T-helper 22 cell (primary cell): Measurements from ENCODE around the gene FICD.
"Not testable (repeated sequence)": the region's sequence is repeated elsewhere in the genome, so short reads cannot be mapped to it uniquely, and the experiment has no call there.

Experiments used
- DNase-seq: peaks from one replicate; pipeline ENCODE4 v3.0.0-alpha.2; 2020; ENCODE audit warnings: low read depth

FICD gene

DNA sequence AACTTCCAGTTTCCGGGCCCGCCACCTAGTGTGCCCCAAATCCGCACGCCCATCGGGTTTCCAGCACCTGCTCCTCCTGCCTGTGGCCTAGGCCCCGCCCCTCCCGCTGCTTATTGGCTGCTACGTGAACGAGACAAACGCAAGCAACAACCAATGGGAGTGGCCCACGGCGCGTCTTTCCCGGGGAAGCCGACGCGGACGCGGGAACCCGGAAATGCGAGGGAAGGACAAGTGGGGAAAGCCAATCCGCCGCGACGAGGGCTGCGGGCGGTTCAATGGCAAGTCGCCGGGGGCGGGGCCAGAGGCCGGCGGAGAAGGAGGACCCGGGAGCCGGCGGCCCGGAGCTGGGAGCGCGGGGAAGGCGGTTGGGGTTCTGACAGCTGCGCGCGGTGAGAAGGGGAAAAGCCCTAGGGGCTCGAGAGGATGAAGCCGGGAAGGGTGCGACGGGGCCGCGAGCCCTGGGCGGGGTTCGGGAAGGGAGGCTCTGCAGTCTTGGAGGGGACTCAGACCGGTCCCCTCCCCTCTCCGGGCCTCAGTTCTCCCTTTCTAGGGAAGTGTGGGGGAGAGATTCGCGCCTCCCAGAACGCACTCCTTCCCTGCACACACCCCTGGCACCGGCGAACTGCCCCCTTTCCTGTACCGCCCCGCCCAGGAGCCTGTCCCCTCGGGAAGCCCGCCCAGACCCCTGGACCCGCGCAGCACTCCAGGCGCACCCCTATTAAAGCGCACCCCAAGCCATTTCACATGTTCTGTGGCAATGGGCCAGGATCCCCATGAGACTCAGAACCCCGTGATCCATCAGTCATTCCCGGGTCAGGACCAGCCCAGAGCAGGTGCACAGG lies at the start of gene FICD:
Gene FICD, plus strand, starts transcription at position 305 of the 842 bp plus-strand sequence. CDS start 1,696 bp downstream, outside the sequence.
- DNase-seq = peak; percentile 99

DNA sequence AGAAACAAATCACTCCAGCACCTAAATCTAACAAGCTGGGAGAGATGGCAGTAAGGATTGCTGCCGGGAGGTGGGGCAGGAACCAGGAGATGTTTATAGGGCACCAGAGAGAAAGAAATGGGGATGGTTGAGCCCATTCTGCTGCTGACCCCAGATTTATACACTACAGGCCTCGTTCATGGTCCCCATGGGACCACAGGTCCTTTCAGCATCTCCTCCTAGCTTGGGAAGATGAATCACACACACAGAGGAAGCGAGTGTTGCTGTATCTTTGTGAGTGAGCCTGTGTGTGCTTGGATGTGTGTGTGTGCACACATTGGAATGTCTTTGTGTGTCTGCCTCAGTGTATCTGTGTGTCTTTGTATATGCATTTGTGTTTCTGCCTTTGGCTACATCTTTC lies 49.7 kb upstream of the FICD start:
- no peak for DNase-seq

DNA sequence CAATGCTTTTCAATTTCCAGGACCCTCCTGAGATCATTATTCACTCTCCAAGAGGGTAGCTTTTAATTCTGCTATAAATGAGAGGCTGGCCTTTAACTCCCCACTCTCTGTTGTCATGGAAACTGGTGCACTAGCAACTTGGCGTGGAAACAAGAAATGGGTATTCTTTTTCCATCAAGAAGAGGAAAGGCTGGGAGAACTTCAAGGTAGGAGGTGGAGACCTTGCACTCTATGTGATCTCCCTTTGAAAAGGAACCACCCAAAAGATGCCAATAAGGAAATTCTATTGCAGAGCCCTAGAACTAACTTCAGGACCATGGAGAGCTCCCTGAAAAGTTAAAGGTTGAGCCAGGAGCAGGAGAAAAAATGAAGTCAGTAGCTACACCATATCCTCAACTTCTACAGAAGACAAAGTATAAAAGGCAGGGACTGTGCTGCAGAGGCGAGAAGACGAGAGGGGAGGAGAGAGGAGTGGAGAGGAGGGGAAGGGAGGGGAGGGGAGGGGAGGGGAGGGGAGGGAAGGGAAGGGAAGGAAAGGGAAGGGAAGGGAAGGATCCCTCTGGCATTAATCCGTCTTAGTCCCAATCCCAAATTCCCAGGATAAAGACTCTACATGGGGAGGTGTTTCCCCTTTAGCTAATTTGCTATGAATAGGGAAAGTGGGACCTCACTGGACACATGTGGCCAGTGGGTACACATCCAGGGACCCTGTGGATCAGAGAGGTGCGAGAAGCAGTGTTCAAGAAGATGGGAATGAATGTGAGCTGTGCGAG lies 46.7 kb upstream of the FICD start:
- no peak for DNase-seq

DNA sequence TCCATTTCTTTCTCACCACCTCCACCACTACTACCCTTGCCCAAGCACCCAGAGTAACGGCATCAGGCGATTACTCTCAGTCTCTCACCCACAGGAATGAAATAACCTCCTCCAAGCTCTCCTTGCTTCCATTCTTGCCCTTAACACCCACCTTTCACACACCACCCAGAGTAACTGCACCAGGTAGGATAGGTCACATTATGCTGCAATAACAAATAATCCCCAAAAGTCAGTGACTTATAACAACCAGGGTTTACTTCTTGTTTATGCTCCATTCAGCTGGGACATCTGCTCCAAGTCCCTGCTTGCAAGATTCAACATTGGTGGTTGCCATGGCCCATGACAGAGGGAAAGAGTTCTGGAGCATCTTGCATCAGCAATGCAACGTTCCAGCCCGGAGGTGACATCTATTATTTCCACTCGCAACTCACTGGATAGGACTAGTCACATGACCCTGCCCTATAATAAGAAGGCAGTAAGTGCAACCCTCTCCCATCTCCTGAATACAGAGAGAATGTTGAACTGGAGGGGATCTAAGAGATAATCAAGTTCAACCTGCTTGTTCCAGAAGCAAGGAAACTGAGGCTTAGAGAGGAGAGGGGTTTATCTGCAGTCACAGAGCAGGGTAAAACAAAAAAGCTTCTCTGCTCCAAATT lies 41.5 kb upstream of the FICD start:
- no peak for DNase-seq

DNA sequence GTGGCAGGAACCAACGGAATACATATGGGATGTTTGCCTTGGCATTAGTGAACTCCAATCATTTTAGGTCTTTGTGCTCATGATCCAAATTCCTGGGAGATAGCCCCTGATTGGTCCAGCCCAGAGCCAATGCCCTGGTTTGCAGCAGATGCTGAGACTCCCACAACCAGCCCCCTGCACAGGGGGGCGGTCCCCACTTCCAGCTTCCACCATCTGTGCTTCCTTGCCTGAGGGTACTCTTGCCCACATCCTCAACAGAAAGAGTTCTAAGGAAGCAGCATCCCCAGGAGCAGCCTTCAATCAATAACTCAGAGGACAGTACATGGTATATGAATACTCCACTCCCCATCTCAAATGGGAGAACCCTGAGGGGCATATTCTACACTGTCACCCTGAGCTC lies 39.7 kb upstream of the FICD start:
- no peak for DNase-seq

DNA sequence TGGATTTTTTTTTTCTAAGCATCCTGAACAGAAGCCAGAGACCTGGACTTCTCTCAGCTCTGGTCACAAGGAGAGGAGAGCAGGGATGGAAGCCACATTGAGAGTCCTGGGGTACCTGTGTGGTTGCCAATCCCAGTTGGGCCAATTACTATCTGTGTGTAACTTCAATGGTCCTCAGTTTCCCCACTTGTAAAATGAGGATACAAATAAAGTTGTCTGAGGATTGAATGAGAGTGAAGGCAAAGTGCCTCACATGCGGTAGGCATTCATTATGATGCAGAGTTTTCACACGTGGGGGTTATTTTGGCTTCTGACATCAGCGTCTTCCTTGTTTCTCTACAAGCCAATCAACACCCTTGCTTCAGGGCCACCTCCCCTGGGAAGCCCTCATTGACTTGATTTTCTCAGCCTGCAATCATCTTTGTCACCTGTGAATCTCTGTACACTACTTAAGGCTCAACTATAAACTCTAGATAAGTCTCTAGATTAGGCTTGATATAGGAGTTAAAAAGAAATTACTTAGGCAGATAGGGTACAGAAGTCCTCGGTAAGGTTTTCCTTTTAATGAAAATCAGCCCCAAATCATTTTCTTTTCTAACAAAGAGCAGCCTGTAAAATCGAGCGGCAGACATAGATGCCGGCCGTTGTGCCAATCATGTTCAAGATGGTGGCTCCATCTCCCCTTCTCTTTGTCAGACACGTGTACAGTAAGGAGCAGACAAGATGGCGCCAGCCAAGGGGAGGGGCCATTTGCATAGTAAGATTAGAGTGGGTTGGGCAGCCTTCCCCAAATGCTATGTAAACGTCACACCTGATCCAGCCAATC lies 37.8 kb upstream of the FICD start:
- DNase-seq = no peak

DNA sequence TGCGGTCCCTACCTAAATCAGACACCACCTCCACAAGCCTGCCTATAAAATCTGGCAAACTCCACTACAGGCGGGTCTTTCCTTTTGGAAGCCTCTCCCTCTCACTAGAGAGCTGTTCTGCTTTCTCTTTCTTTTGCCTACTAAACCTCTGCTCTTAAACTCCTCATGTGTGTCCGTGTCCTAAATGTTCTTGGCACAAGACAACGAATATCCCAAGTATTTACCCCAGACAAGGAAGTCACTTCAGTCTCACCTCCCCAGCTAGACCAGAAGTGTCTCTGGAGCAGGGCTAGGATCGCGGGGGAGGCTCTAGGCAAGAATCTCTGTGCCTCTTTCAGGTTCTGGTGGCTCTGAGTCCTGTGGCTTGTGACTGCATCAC lies 37.2 kb upstream of the FICD start:
- no peak for DNase-seq

DNA sequence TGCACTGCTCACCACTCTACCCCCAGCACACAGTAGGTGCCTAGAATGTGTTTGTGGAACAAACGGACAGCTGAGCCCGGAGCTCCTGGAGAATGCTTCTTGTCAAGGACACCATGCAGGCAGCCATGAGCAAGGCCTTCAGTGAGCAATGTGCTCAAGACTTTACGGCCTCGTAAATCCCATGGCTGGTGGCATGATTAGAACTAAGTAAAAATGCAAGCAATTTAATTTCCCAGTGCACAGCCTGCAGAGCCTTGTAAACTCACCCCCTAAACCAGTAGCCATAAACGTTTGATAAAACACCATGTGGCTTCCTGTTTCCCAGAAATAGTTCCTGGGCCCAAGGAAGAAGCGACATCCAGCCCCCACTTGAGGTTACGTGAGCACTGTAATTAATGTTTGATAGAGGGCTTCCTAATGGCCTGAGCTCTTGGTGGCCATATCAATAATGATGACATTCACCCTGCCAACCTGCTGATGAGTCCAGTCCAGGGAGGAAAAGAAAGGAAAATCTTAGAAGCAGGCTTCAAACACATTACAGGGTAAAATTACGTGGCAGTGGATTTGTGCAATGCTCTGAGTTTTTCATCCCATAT lies 36.4 kb upstream of the FICD start:
- DNase-seq = no peak

DNA sequence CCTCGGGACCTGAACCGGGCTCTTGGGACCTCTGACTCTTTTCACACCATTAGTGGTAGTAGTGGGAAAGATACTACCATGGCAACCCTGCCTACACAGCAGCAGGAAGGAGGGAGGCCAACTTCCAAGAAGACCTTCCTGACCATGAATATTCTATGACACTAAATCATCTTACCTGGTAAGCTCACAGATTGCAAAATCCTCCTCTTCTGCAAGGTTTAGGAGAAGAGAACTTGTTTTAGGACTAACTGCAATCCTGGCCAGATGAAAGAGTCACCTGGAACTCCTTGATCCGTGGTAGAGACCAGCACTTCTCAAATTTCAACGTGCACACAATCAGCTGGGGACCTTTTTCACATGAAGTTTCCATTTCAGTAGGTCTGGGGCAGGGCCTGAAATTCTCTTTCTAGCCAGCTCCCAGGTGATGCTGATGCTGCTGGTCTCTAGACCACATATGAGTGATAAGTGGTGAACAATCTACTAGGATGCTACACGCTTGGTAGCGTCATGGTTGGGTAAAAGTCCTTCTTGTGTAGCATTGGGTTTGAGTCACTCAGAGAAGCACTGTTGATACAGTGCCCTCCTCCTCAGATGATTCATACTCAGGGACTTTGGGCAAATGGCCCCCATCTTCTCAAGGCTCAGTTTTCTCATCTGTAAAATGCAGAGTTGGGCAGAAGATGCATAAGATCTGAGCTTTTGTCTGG lies 35.6 kb upstream of the FICD start:
- no peak for DNase-seq

DNA sequence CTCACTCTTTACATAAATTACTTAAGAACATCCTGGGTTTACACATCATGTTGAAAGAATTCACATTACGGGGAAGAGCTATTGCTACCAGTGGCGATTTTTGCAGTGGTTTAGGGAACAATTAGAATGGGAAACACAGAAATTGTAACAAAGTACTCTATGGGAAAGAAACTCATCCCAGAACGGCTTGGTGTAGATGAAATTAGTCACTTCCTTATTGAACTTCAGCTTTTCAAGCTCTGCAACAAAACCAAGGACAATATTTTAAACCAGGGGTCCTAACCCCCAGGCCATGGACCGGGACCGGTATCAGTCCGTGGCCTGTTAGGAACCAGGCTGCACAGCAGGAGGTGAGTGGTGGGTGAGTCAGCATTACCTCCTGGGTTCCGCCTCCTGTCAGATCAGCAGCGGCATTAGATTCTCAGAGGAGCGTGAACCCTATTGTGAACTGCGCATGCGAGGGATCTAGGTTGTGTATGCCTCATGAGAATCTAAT lies 32.3 kb upstream of the FICD start:
- DNase-seq = no peak

DNA sequence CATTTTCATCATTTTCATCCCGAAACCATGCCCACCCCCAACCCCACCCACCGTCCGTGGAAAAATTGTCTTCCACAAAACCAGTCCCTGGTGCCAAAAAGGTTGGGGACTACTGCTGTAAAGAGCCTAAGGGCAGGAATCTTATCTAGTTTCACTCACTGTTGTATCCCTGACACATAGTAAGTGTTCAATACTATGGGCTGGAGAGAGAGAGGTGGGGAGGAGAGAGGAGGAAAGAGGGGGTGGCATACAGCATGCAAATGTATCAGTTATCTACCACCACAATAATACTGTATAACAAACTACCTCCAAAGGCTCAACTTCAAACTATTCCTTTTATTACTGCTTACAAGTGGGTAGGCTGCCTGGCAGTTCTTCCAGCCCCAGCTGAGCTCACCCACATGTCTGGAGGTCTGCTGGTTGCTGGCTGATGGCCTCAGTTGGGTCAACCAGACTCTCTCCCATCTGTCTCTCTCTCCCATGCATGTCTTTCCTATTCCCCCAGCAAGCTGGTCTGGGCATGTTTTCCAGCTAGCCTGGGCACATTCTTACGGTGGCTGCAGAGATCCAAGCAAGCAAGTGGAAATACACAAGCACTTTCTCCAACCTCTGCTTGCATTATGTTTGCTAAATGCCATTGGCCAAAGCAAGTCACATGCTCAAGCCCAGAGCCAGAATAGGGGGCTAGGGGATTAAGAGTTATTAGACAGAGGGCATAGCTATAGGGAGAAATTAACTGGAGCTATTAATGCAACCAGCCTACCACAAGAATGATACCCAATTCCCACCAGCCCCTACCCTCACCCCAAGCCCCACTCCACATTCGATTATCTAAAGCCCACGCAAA lies 31.6 kb upstream of the FICD start:
- no peak for DNase-seq

DNA sequence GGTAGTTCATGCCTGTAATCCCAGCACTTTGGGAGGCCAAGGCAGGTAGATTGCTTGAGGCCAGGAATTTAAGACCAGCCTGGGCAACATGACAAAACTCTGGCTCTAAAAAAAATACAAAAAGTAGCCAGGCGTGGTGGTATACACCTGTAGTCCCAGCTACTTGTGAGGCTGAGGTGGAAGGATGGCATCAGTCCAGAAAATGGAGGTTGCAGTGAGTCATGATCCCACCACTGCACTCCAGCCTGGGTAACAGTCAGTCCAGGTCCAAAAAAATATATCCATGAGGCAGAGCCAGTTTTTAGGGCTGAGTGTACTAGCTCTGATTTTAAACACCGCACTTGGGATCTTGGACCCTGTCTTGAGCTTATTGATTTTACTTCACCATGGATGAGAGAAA lies 30.6 kb upstream of the FICD start:
- DNase-seq = no peak

DNA sequence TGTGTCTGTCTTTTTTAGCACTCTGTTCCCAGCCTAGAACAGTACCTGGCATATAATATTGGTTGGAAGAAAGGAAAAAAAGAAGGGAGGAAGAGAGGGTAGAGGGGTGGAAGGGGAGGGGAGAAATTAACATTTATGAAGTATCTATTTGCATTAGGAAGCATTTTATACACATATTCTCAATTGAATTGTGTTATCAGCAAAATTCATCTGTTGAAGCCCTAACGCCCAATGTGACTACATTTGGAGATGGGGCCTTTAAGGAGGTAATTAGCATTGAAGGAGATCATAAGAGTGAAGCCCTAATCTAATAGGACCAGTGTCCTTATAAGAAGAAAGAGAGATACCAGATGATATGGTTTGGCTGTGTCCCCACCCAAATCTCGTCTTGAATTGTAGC lies 30.2 kb upstream of the FICD start:
- no peak for DNase-seq

DNA sequence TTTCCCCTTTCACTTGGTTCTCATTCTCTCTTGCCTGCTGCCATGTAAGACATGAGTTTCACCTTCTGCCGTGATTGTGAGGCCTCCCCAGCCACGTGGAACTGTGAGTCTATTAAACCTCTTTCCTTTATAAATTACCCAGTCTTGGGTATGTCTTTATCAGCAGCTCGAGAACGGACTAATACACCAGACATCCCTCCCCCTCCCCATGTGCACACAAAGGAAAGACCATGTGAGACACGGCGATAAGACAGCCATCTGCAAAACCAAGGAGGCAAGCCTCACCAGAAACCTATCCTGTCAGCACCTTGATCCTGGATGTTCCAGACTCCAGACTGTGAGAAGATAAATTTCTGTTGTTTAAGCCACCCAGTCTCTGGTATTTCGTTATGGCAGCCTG lies 29.7 kb upstream of the FICD start:
- DNase-seq = not testable (repeated sequence)

DNA sequence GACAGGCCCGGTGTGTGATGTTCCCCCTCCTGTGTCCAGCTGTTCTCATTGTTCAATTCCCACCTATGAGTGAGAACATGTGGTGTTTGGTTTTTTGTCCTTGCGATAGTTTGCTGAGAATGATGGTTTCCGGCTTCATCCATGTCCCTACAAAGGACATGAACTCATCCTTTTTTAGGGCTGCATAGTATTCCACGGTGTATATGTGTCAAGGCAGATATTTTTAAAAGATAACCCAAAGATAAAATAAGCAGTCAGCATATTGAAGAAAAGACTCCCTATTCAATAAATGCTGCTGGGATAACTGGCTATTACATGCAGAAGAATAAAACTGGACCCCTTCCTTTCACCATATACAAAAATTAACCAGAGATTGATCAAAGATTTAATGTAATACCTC lies 28.0 kb upstream of the FICD start:
- not testable (repeated sequence) for DNase-seq

DNA sequence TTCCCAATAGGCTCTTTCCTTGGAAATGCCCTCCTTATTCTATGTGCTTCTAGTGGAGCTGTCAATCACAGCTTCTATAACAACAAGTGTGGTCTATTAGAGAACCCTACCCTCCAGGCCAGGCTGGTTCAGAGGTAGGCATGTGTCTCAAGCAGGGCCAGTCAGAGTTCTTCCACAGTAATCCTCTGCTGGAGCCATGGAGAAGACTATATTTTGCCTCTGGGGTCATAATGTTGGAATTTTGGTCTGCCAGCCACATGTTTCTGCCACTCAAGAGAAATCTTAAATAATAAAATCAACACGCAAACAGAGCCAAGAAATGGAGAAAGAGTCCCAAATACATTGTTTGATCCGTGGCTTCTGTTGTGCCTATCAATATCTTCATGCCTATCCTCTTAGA lies 23.8 kb upstream of the FICD start:
- no peak for DNase-seq

DNA sequence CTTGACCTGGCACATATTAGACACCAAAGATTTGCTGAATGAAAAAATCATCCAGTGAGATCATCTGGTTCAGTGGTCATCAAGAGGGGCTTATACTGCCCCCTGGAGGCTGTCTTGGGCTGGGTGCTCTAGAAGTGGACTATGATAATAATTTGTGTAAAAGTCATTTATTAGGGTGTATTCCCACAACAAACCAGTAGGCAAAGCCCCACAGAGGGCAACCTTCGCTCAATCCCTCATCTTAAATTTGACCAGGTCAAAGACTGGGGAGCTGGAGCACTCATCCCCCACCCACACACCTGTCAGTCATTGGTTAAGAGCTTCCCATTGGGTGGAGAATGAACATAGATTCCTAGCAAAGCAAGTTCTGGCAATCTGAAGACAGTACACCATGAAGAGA lies 20.0 kb upstream of the FICD start:
- no peak for DNase-seq

DNA sequence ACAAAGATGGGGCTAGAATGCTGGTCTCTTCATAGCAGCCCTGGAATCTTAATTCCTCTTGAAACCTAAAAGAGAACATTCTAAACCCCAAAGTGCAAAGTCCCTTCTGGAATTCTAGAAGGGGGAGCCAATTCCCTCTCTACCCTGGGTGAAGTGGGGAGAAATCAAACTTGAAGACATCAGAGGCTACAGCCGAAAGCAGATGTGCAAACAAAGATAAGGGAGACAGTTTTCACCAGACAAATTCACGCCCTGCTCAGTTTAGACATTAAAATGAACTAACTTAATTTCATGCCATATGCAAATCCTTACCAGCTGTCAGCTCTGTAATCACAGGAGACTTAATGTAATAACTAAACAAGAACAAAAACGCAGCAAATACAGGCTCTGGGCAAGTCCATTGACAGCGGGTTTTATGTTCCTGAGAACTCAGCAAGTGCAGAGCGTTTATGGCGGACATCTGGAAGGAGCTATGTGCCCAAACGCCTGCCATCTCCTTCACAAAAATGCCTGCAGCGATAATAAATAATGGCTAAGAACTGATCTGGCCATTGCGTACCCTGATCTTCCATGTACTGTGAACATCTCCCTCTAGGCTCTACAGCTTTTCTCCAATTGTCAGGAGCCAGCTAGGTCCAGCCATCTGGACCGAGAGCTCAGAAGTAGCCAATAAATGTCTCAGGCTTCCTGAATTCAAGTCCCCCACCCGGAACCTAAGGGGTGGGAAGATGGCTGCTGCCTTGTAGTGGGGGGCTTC lies 19.1 kb upstream of the FICD start:
- no peak for DNase-seq

DNA sequence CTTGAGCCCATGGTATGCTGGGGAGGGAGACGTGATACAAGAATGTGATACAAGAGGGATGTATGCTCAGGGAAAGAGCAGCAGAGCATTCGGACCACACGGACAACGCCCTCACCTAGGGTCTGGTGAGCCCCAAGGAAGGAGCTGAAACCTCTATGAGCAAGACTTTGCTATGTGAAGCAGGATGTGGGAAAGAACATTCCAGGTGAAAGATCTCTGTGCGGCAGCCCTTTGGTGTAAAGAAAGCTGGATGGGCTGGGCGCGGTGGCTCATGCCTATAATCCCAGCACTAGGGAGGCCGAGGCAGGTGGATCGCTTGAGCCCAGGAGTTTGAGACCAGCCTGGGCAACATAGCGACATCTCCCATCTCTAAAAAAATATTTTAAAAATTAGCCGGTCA lies 16.9 kb upstream of the FICD start:
- no peak for DNase-seq
